H9 (cell line): ENCODE measurements around the gene PTPN7. TPM values are rescaled to one million over a fixed set of nuclear protein-coding genes. Genes with fewer than 3 reads are reported as not detected.

Source experiments
- DNase-seq: peaks from one replicate; pipeline ENCODE4 v3.0.0-alpha.2; 2017
- H2AFZ ChIP-seq: one replicate; pipeline ENCODE4 v1.6.1; 2013; ENCODE audit warnings: mild to moderate bottlenecking, low read length, control low read depth, moderate library complexity
- H2AK5ac ChIP-seq: 2 replicates; pipeline ENCODE4 v1.6.1; 2013; ENCODE audit warnings: low read length, control low read depth, mixed read lengths; ENCODE audit not compliant: insufficient read length
- H2BK120ac ChIP-seq: one replicate; pipeline ENCODE4 v1.6.1; 2013; ENCODE audit warnings: low read depth, mild to moderate bottlenecking, low read length, control low read depth, inconsistent platforms; ENCODE audit not compliant: poor library complexity, severe bottlenecking
- H2BK12ac ChIP-seq: 2 replicates; pipeline ENCODE4 v1.6.1; 2013; ENCODE audit warnings: low read length, control low read depth, mixed read lengths, low read depth; ENCODE audit not compliant: insufficient read length
- H2BK15ac ChIP-seq: 2 replicates; pipeline ENCODE4 v1.6.1; 2013; ENCODE audit warnings: low read depth, low read length, control low read depth
- H2BK20ac ChIP-seq: one replicate; pipeline ENCODE4 v1.6.1; 2013; ENCODE audit warnings: low read depth, mild to moderate bottlenecking, low read length, control low read depth, inconsistent platforms; ENCODE audit not compliant: poor library complexity, severe bottlenecking
- H2BK5ac ChIP-seq: 2 replicates; pipeline ENCODE4 v1.6.1; 2013; ENCODE audit warnings: low read length, control low read depth, mixed read lengths; ENCODE audit not compliant: insufficient read length
- H3K14ac ChIP-seq: 2 replicates; pipeline ENCODE4 v1.6.1; 2013; ENCODE audit warnings: low read length, control low read depth; ENCODE audit not compliant: insufficient read depth
- H3K18ac ChIP-seq: 2 replicates; pipeline ENCODE4 v1.6.1; 2013; ENCODE audit warnings: low read depth, mild to moderate bottlenecking, mixed read lengths, low read length, control low read depth; ENCODE audit not compliant: insufficient read length
- H3K23ac ChIP-seq: 2 replicates; pipeline ENCODE4 v1.6.1; 2013; ENCODE audit warnings: low read length, control low read depth, mixed read lengths, low read depth; ENCODE audit not compliant: insufficient read length
- H3K23me2 ChIP-seq: 2 replicates; pipeline ENCODE4 v1.6.1; 2013; ENCODE audit warnings: low read depth, mild to moderate bottlenecking, mixed read lengths, low read length, control low read depth; ENCODE audit not compliant: insufficient read length, poor library complexity, severe bottlenecking
- H3K27ac ChIP-seq: 2 replicates; pipeline ENCODE4 v1.5.1; 2013; ENCODE audit warnings: low read length, control low read depth, mixed read lengths, low read depth; ENCODE audit not compliant: insufficient read length
- H3K27me3 ChIP-seq: 2 replicates; pipeline ENCODE4 v1.6.1; 2013; ENCODE audit warnings: low read length, control low read depth, inconsistent platforms; ENCODE audit not compliant: insufficient read depth
- H3K4ac ChIP-seq: 2 replicates; pipeline ENCODE4 v1.6.1; 2013; ENCODE audit warnings: low read depth, mild to moderate bottlenecking, control low read depth, inconsistent platforms, low read length, moderate library complexity
- H3K4me1 ChIP-seq: 2 replicates; pipeline ENCODE4 v1.6.1; 2013; ENCODE audit warnings: low read length, control low read depth, inconsistent platforms; ENCODE audit not compliant: insufficient read depth
- H3K4me2 ChIP-seq: 2 replicates; pipeline ENCODE4 v1.6.1; 2013; ENCODE audit warnings: low read length, control low read depth, mixed read lengths; ENCODE audit not compliant: insufficient read length, insufficient read depth
- H3K56ac ChIP-seq: 2 replicates; pipeline ENCODE4 v1.6.1; 2013; ENCODE audit warnings: low read depth, mild to moderate bottlenecking, mixed read lengths, low read length, control low read depth; ENCODE audit not compliant: insufficient read length
- H3K79me1 ChIP-seq: 2 replicates; pipeline ENCODE4 v1.6.1; 2013; ENCODE audit warnings: low read depth, mild to moderate bottlenecking, moderate library complexity, low read length, control low read depth, inconsistent platforms; ENCODE audit not compliant: insufficient read depth, poor library complexity, severe bottlenecking
- H3K79me2 ChIP-seq: 2 replicates; pipeline ENCODE4 v1.6.1; 2013; ENCODE audit warnings: low read length, control low read depth, inconsistent platforms; ENCODE audit not compliant: insufficient read depth
- H3K9ac ChIP-seq: 2 replicates; pipeline ENCODE4 v1.6.1; 2013; ENCODE audit warnings: low read length, control low read depth, mixed read lengths; ENCODE audit not compliant: insufficient read length; ENCODE audit errors: extremely low read depth
- H3K9me3 ChIP-seq: one replicate; pipeline ENCODE4 v1.6.1; 2013; ENCODE audit warnings: low read depth, low read length, inconsistent platforms; ENCODE audit not compliant: control insufficient read depth
- H3T11ph ChIP-seq: one replicate; pipeline ENCODE4 v1.6.1; 2013; ENCODE audit warnings: mild to moderate bottlenecking, low read length, control low read depth, inconsistent platforms
- H4K20me1 ChIP-seq: one replicate; pipeline ENCODE4 v1.6.1; 2013; ENCODE audit not compliant: control insufficient read depth, insufficient read length, insufficient read depth
- H4K5ac ChIP-seq: 2 replicates; pipeline ENCODE4 v1.6.1; 2013; ENCODE audit warnings: low read depth, mild to moderate bottlenecking, mixed read lengths, low read length, control low read depth; ENCODE audit not compliant: insufficient read length
- H4K8ac ChIP-seq: replicated peaks from 2 replicates; pipeline ENCODE4 v1.6.1; 2013; ENCODE audit warnings: low read length, control low read depth, mixed read lengths, low read depth; ENCODE audit not compliant: insufficient read length
- H4K91ac ChIP-seq: 2 replicates; pipeline ENCODE4 v1.6.1; 2013; ENCODE audit warnings: low read depth, mild to moderate bottlenecking, moderate library complexity, mixed read lengths, low read length, control low read depth; ENCODE audit not compliant: insufficient read length
- H3K27ac Mint-ChIP-seq, 3 experiments: 2 replicates in 2 of 3; 3 replicates in 1 of 3; pipeline ENCODE4 v1.8.0; 2020 to 2021; ENCODE audit warnings: mixed read lengths in 3 of 3, mild to moderate bottlenecking in 1 of 3, moderate library complexity in 1 of 3
- H3K27me3 Mint-ChIP-seq: 2 replicates; pipeline ENCODE4 v1.8.0; 2021; ENCODE audit warnings: low read depth, mild to moderate bottlenecking, moderate library complexity, mixed read lengths
- H3K36me3 Mint-ChIP-seq, 3 experiments: 2 replicates in 2 of 3; 3 replicates in 1 of 3; pipeline ENCODE4 v1.8.0; 2020 to 2021; ENCODE audit warnings: low read depth in 3 of 3, mixed read lengths in 3 of 3; ENCODE audit not compliant: insufficient read depth in 1 of 3
- H3K4me1 Mint-ChIP-seq, 2 experiments: 2 replicates each; pipeline ENCODE4 v1.8.0; 2020; ENCODE audit warnings: mixed read lengths in 2 of 2
- H3K4me3 Mint-ChIP-seq, 2 experiments: 2 replicates in 1 of 2; 3 replicates in 1 of 2; pipeline ENCODE4 v1.8.0; 2020 to 2021; ENCODE audit warnings: mild to moderate bottlenecking in 2 of 2, mixed read lengths in 2 of 2, moderate library complexity in 1 of 2
- H3K9me3 Mint-ChIP-seq, 2 experiments: 2 replicates in 1 of 2; 3 replicates in 1 of 2; pipeline ENCODE4 v1.8.0; 2020; ENCODE audit warnings: mild to moderate bottlenecking in 2 of 2, mixed read lengths in 2 of 2, moderate library complexity in 1 of 2
- CTCF ChIP-seq: fragments of 200-600 bp; sonication (generic); conservative IDR thresholded peaks from 3 replicates; pipeline ENCODE4 v1.8.0; 2021; ENCODE audit warnings: antibody characterized with exemption, mild to moderate bottlenecking
- WGBS: extraction: QIAGEN DNeasy Blood & Tissue Kit; methylation state at CpG from one replicate; pipeline ENCODE4 v1.1.7; 2013; ENCODE audit warnings: missing lambda C conversion rate, low lambda C conversion rate, mixed read lengths; ENCODE audit not compliant: insufficient read length; ENCODE audit errors: extremely low coverage; 5-methylcytosine and 5-hydroxymethylcytosine counted together
- total RNA-seq: library from RNA; stranded (reverse); gene quantifications from 2 replicates; pipeline ENCODE4 v1.2.1, GENCODE V29; 2021

The PTPN7 gene
- total RNA-seq, 1 experiment from 2014 or later: 0.72 TPM

- Histone ChIP-seq H3K27ac (no peak overlapping the region), H2AK5ac (no peak overlapping the region), H3K18ac (no peak overlapping the region), H2BK120ac (no peak overlapping the region), H3K79me1 (no peaks in the 10 kb centered on the region), H3T11ph (no peak overlapping the region), H3K23ac (no peak overlapping the region), H4K8ac (no peak overlapping the region), H3K79me2 (no peaks in the 10 kb centered on the region), H2AFZ (no peak overlapping the region), H4K91ac (no peak overlapping the region), H4K20me1 (no peaks in the 10 kb centered on the region), H2BK12ac (no peak overlapping the region), H4K5ac (no peak overlapping the region), H3K27me3 (no peaks in the 10 kb centered on the region), H3K23me2 (no peaks in the 10 kb centered on the region), H3K4me1 (no peaks in the 10 kb centered on the region), H2BK20ac (no peak overlapping the region), H3K4me2 (no peak overlapping the region), H2BK5ac (no peak overlapping the region), H2BK15ac (no peak overlapping the region), H3K4ac (no peak overlapping the region), H3K9me3 (no peaks in the 10 kb centered on the region), H3K56ac (no peak overlapping the region), H3K9ac (no peak overlapping the region), H3K14ac (no peak overlapping the region)
- DNase-seq: no peak
- Mint-ChIP-seq H3K27me3 (peaks cover 2% of the 10 kb centered on the region), H3K4me1 (peaks cover 28 to 59% of the 10 kb centered on the region in 2 experiments), H3K4me3 (no peak overlapping the region), H3K9me3 (no peaks in the 10 kb centered on the region), H3K27ac (peak overlapping the region in 1 of 3 experiments; percentile 34; a peak in 2 of 7 replicates), H3K36me3 (no peaks in the 10 kb centered on the region; a peak in 1 of 7 replicates)
- no CpG with 5 or more reads among the region's 20 CpGs for WGBS
- TF ChIP-seq CTCF: no peak
Measured at GRCh38 chr1:202165267-202165941, 5.0 kb upstream of the PTPN7 start.
